Upper lobe of left lung (tissue), 6 donors: ENCODE results near the gene ZNF492. TPM values are rescaled to one million over a fixed set of nuclear protein-coding genes. Genes with fewer than 3 reads are reported as not detected.

Source experiments
- ATAC-seq, 2 donors: fragments of 200-7000 bp; cut with Tn5 transposase; one replicate each; pipeline ENCODE4 v1.9.1; 2022; ENCODE audit warnings: mild to moderate bottlenecking in 2 of 2, moderate library complexity in 2 of 2; ENCODE audit not compliant: low FRiP score in 2 of 2
- DNase-seq, 2 donors: peaks; one replicate each; pipeline ENCODE4 v3.0.0-alpha.2; 2019 to 2020
- H3K27ac ChIP-seq, 4 donors: fragments of 200-600 bp; sonication (generic); one replicate each; pipeline ENCODE4 v1.5.1; 2016 to 2019
- H3K27me3 ChIP-seq, 4 donors: fragments of 200-600 bp; sonication (generic); one replicate each; pipeline ENCODE4 v1.5.1; 2017 to 2019
- H3K36me3 ChIP-seq, 4 donors: fragments of 200-600 bp; sonication (generic); one replicate each; pipeline ENCODE4 v1.5.1; 2016 to 2019
- H3K4me1 ChIP-seq, 4 donors: fragments of 200-600 bp; sonication (generic); one replicate each; pipeline ENCODE4 v1.5.1; 2018 to 2019
- H3K4me3 ChIP-seq, 4 donors: fragments of 200-600 bp; sonication (generic); one replicate each; pipeline ENCODE4 v1.5.1; 2017 to 2019; ENCODE audit warnings: mild to moderate bottlenecking in 2 of 4, moderate library complexity in 1 of 4
- H3K9me3 ChIP-seq, 4 donors: fragments of 200-600 bp; sonication (generic); one replicate each; pipeline ENCODE4 v1.5.1; 2018 to 2019
- EP300 ChIP-seq, 4 donors: sonication (generic); formaldehyde crosslinking; IDR thresholded peaks; one replicate each; pipeline ENCODE4 v1.5.1; 2017; ENCODE audit warnings: antibody characterized with exemption in 4 of 4, control low read depth in 2 of 4
- POLR2A ChIP-seq, 4 donors: fragments of 450-650 bp; IDR thresholded peaks; one replicate each; pipeline ENCODE4 v1.5.1; 2016 to 2017; ENCODE audit warnings: antibody characterized with exemption in 4 of 4, mild to moderate bottlenecking in 2 of 4
- POLR2AphosphoS5 ChIP-seq, 2 donors: sonication (generic); formaldehyde crosslinking; IDR thresholded peaks; one replicate each; pipeline ENCODE4 v1.5.1; 2017; ENCODE audit warnings: antibody characterized with exemption in 2 of 2
- WGBS, 2 donors: methylation state at CpG; one replicate each; pipeline ENCODE4 v1.1.5; 2017 to 2018; 5-methylcytosine and 5-hydroxymethylcytosine counted together
- total RNA-seq, 6 donors: library from RNA; depleted of rRNA in 4 of 6; stranded (reverse); fragments of >200 nt in 4 of 6; gene quantifications; one replicate each; pipeline versions ENCODE4 v1.1.0 to v1.2.1, GENCODE V29; 2016 to 2021
- TF ChIP-seq, protein P1 (sequence below), 6 experiments: fragments of 450-650 bp in 4 of 6; fragments of 200-600 bp in 2 of 6; sonication (generic) in 2 of 6; IDR thresholded peaks; one replicate each; pipeline ENCODE4 v1.5.1; 2016 to 2019; ENCODE audit warnings: antibody characterized with exemption in 6 of 6
- donor health status: DM: no; HTN: no; CAD: no; lungs with moderate emphysema.
- donor health status: DM: no; HTN: yes; CAD: no; lungs with severe emphysema.

ZNF492 gene
- total RNA-seq, 6 donors from 2014 or later, result 0.15 to 2.1 (median 0.40) TPM; not detected in 2

DNA sequence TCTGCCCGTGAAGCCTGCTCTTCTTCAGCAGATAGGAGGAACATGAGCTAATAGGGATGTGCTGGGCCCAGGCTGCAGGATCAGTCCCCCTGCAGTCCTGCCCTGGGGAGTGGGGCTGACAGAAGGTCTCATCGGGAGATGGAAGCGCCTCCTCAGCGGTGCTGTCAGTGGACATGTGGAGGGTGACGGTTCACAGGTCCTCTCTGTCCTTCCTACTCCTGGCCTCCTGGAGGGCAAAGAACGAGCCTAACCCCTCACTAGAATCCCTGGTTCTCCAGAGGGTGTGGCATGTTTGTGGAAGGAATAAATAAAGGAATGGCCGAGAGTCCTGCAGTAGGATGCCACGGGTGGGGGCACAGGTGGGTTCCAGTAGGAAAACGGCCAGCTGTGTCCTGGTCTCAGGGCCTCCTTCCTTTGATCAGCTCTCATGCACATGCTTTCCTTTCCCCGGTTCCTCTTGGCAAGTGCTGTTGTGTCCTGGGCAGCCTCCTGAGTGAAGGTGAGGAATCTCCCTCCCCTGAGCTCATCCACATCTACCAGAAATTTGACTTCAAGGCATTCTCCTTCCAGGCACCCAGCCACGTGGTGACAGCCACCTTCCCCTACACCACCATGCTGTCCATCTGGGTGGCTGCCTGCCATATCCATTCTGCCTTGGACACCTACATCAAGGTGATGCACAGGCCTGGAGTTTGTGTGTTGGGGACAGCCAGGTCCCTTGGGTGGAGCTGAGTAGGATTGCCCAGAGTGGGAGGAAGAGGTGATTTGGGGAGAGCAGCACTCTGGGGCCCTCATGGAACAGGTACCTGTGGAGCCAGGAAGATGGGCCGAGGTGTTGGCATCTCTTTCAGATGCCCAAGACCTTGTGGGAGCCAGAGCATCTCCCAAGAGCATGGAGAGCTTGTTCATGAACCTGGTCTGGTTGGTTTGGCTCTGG, 28.6 kb upstream of the ZNF492 start:
- WGBS, 2 donors, result 73 to 80% methylated on average over 11 to 12 of the region's 12 CpGs
- DNase-seq (no peak), ATAC-seq (no peak)
- H3K27me3 ChIP-seq, result no peaks in the 10 kb centered on the region
- TF ChIP-seq EP300 (IDR thresholded peaks at IDR 0.05), result no peak
- no peak for TF ChIP-seq POLR2AphosphoS5 (IDR thresholded peaks at IDR 0.05)
- TF ChIP-seq, protein P1, sequence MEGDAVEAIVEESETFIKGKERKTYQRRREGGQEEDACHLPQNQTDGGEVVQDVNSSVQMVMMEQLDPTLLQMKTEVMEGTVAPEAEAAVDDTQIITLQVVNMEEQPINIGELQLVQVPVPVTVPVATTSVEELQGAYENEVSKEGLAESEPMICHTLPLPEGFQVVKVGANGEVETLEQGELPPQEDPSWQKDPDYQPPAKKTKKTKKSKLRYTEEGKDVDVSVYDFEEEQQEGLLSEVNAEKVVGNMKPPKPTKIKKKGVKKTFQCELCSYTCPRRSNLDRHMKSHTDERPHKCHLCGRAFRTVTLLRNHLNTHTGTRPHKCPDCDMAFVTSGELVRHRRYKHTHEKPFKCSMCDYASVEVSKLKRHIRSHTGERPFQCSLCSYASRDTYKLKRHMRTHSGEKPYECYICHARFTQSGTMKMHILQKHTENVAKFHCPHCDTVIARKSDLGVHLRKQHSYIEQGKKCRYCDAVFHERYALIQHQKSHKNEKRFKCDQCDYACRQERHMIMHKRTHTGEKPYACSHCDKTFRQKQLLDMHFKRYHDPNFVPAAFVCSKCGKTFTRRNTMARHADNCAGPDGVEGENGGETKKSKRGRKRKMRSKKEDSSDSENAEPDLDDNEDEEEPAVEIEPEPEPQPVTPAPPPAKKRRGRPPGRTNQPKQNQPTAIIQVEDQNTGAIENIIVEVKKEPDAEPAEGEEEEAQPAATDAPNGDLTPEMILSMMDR (IDR thresholded peaks at IDR 0.05), result no peak
- no peak for TF ChIP-seq POLR2A (IDR thresholded peaks at IDR 0.05)
- peaks cover 0 to 13% (median 0%) of the 10 kb centered on the region in 4 donors for H3K9me3 ChIP-seq
- H3K36me3 ChIP-seq, result no peaks in the 10 kb centered on the region
- H3K27ac ChIP-seq, result no peak overlapping the region
- no peaks in the 10 kb centered on the region for H3K4me1 ChIP-seq
- H3K4me3 ChIP-seq, result no peak overlapping the region

DNA sequence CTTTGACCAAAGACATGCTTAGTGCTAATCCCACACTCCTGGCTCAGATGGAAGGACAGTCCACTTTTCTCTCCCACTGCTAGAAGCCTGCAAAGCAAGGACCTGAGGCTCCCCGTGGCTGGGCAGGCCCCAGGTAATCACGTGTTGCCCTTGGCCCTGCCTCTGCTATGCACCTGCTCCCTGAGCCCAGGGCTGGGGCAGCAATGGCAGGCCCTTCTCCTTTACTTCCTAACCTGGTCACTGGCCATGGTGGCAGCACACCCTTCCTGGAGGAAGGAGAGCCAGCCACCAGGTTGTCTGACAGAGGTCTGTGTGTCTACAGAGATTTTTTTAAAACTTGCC, 27.9 kb upstream of the ZNF492 start:
- peaks cover 0 to 10% (median 0%) of the 10 kb centered on the region in 4 donors for H3K9me3 ChIP-seq
- ATAC-seq (no peak), DNase-seq (no peak)
- 77% methylated on average over 2 of the region's 2 CpGs; no CpG with 5 or more reads in 1 of the 2 donors for WGBS, 2 donors
- H3K27me3 ChIP-seq, result no peaks in the 10 kb centered on the region
- H3K36me3 ChIP-seq, result no peaks in the 10 kb centered on the region
- no peaks in the 10 kb centered on the region for H3K4me1 ChIP-seq
- TF ChIP-seq POLR2AphosphoS5 (IDR thresholded peaks at IDR 0.05) (no peak), EP300 (IDR thresholded peaks at IDR 0.05) (no peak), POLR2A (IDR thresholded peaks at IDR 0.05) (no peak)
- TF ChIP-seq, protein P1 (IDR thresholded peaks at IDR 0.05), result no peak
- H3K27ac ChIP-seq, result no peak overlapping the region
- H3K4me3 ChIP-seq, result no peak overlapping the region

- Histone ChIP-seq H3K27ac (no peak overlapping the region), H3K4me3 (no peak overlapping the region), H3K9me3 (peaks cover 0 to 10% (median 0%) of the 10 kb centered on the region in 4 donors), H3K36me3 (no peaks in the 10 kb centered on the region), H3K4me1 (no peaks in the 10 kb centered on the region), H3K27me3 (no peaks in the 10 kb centered on the region)
- no peak for DNase-seq
- no peak for ATAC-seq
- TF ChIP-seq EP300 (IDR thresholded peaks at IDR 0.05) (no peak), POLR2AphosphoS5 (IDR thresholded peaks at IDR 0.05) (no peak), POLR2A (IDR thresholded peaks at IDR 0.05) (no peak)
- TF ChIP-seq, protein P1 (IDR thresholded peaks at IDR 0.05), result no peak
- WGBS, 2 donors, result 65 to 66% methylated on average over 5 to 6 of the region's 6 CpGs
Observed at GRCh38 chr19:22606954-22607652, 27.0 kb upstream of the ZNF492 start.

DNA sequence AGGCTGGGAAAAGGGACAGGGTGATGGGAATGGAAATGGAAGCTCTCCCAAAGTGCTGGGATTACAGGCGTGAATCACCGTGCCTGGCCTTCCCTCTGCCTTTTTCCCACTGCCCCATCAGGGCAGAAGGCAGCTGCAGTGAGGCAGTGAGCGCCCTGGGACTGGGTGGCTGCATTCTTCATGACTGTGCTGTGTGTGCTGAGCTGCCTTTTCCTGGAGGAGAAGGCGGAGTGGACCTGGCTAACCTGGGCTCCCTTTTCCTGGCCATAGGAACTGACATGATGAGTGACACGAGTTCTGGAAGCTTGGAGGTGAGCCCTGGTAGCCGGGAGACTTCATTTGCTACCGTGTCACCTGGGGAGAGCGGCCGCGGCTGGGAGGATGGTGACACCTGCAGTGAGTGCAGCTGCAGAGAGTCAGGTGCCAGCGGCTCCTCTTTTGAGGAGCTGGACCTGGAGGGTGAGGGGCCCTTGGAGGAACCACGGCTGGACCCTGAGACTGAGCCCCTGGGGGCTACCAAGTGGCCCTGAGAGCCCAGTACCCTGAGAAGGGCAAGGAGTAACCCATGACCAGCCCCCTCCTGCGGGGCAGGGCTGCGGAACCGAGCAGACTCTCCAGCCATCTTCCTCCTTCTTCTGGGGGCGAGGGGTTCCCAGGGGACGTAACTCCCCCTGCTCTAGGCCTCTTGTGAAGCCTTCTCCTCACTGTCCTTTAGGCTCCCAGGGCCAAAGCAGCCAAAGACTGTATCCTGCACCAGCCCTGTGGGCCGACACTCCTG, 26.3 kb upstream of the ZNF492 start:
- no peaks in the 10 kb centered on the region for H3K4me1 ChIP-seq
- no peaks in the 10 kb centered on the region for H3K27me3 ChIP-seq
- no peaks in the 10 kb centered on the region for H3K36me3 ChIP-seq
- TF ChIP-seq, protein P1 (IDR thresholded peaks at IDR 0.05), result no peak
- TF ChIP-seq EP300 (IDR thresholded peaks at IDR 0.05), result no peak
- no peak for TF ChIP-seq POLR2A (IDR thresholded peaks at IDR 0.05)
- no peak for TF ChIP-seq POLR2AphosphoS5 (IDR thresholded peaks at IDR 0.05)
- DNase-seq (no peak), ATAC-seq (no peak)
- no peak overlapping the region for H3K4me3 ChIP-seq
- H3K27ac ChIP-seq, result no peak overlapping the region
- peaks cover 0 to 10% (median 0%) of the 10 kb centered on the region in 4 donors for H3K9me3 ChIP-seq
- WGBS, 2 donors, result 64 to 78% methylated on average over 6 to 18 of the region's 18 CpGs
